ENCODE measurements around the gene POC5. TPM values are rescaled to one million over a fixed set of nuclear protein-coding genes. Genes with fewer than 3 reads are reported as not detected.
A peak's percentile ranks its signal among the peaks of the same experiment; 100 is the strongest.

Gene POC5
- total and polyA plus RNA-seq, 2 of the 13 experiments (the other 11 are each of a cell fraction or from before 2014, with no cell fraction given), result 6.9 to 9.3 TPM

- TF ChIP-seq HINFP (CRISPR knock-in tag; IDR thresholded peaks at IDR 0.05; ENCODE audit: low read depth) (no peak), ZNF510 (CRISPR knock-in tag; IDR thresholded peaks at IDR 0.05; ENCODE audit: low read depth) (peak; percentile 70; the same call in 1 of the 2 replicates), TFAP4 (IDR thresholded peaks at IDR 0.05; ENCODE audit: borderline replicate concordance, low read depth) (peak; percentile 82; the same call in 1 of the 2 replicates), CREB3 (CRISPR knock-in tag; IDR thresholded peaks at IDR 0.05) (no peak), ZNF143 (CRISPR knock-in tag; IDR thresholded peaks at IDR 0.05) (peak; percentile 20; the same call in 1 of the 2 replicates), NR0B2 (CRISPR knock-in tag; IDR thresholded peaks at IDR 0.05) (no peak), ELF1 (CRISPR knock-in tag; IDR thresholded peaks at IDR 0.05) (peak; percentile 88), FOSL1 (CRISPR knock-in tag; IDR thresholded peaks at IDR 0.05; ENCODE audit: borderline replicate concordance) (no peak), ARNT (IDR thresholded peaks at IDR 0.05) (no peak), CREM (IDR thresholded peaks at IDR 0.05) (peak; percentile 49; the same call in 1 of the 2 replicates), CREM (CRISPR knock-in tag; IDR thresholded peaks at IDR 0.05) (no peak), ZNF556 (CRISPR knock-in tag; IDR thresholded peaks at IDR 0.05; ENCODE audit: borderline replicate concordance) (peak; percentile 54; the same call in 1 of the 2 replicates), ZNF317 (CRISPR knock-in tag; IDR thresholded peaks at IDR 0.05) (no peak), IRF1 (CRISPR knock-in tag; IDR thresholded peaks at IDR 0.05; ENCODE audit: low read depth) (no peak), SMYD3 (CRISPR knock-in tag; IDR thresholded peaks at IDR 0.05) (peak; percentile 71; the same call in 1 of the 2 replicates), ZNF775 (CRISPR knock-in tag; IDR thresholded peaks at IDR 0.05; ENCODE audit: borderline replicate concordance) (no peak), ZBTB25 (CRISPR knock-in tag; IDR thresholded peaks at IDR 0.05) (no peak), BRF2 (CRISPR knock-in tag; IDR thresholded peaks at IDR 0.05) (peak; percentile 53; the same call in 1 of the 2 replicates), MAFK (conservative IDR thresholded peaks at IDR 0.05 in 1 of 2, IDR thresholded peaks at IDR 0.05 in 1 of 2; ENCODE audit: low read length in 2 of 2) (peak; percentile 82 to 89)
Measured at GRCh38 chr5:75717082-75717922, at the start of gene POC5 (continued).
